ENCODE results near the gene HYAL2. TPM values are rescaled to one million over a fixed set of nuclear protein-coding genes. Genes with fewer than 3 reads are reported as not detected.

The HYAL2 gene
- total RNA-seq, 1 donor from 2014 or later, result 48.4 TPM

- TF ChIP-seq CTCF (IDR thresholded peaks at IDR 0.05; ENCODE audit: partially characterized antibody, unreplicated experiment), result no peak
- no peaks in the 10 kb centered on the region for H3K36me3 Mint-ChIP-seq (ENCODE audit: unreplicated experiment)
- H3K4me1 Mint-ChIP-seq (ENCODE audit: low read depth, unreplicated experiment), result peaks cover 16% of the 10 kb centered on the region
- peaks cover 6% of the 10 kb centered on the region for H3K9me3 Mint-ChIP-seq (ENCODE audit: unreplicated experiment)
- H3K27me3 Mint-ChIP-seq (ENCODE audit: unreplicated experiment), result peaks cover 4% of the 10 kb centered on the region
- no peak overlapping the region for H3K4me3 Mint-ChIP-seq (ENCODE audit: unreplicated experiment)
- no peak overlapping the region for H3K27ac Mint-ChIP-seq (ENCODE audit: unreplicated experiment)
- DNase-seq, result no peak
Measured at GRCh38 chr3:50331364-50331907, 8.9 kb upstream of the HYAL2 start.

GRCh38 chr3:50330330-50330729 is 7.8 kb upstream of the HYAL2 start:
- H3K36me3 Mint-ChIP-seq (ENCODE audit: unreplicated experiment), result no peaks in the 10 kb centered on the region
- H3K4me1 Mint-ChIP-seq (ENCODE audit: low read depth, unreplicated experiment), result peaks cover 10% of the 10 kb centered on the region
- DNase-seq, result no peak
- H3K4me3 Mint-ChIP-seq (ENCODE audit: unreplicated experiment), result no peak overlapping the region
- no peak overlapping the region for H3K27ac Mint-ChIP-seq (ENCODE audit: unreplicated experiment)
- peaks cover 3% of the 10 kb centered on the region for H3K9me3 Mint-ChIP-seq (ENCODE audit: unreplicated experiment)
- no peak for TF ChIP-seq CTCF (IDR thresholded peaks at IDR 0.05; ENCODE audit: partially characterized antibody, unreplicated experiment)
- no peaks in the 10 kb centered on the region for H3K27me3 Mint-ChIP-seq (ENCODE audit: unreplicated experiment)

- peak within 1 kb of the TSS; percentile 88 for H3K4me3 Mint-ChIP-seq (ENCODE audit: unreplicated experiment)
- no peaks in the 10 kb centered on the region for H3K36me3 Mint-ChIP-seq (ENCODE audit: unreplicated experiment)
- H3K27ac Mint-ChIP-seq (ENCODE audit: unreplicated experiment), result peak within 1 kb of the TSS; percentile 82
Measured at GRCh38 chr3:50327943-50328691, 5.6 kb upstream of the HYAL2 start, which contains the start of gene TUSC2. Gene TUSC2 (minus strand): TSS chr3:50328223. CDS start chr3:50328099, 124 bp downstream.

GRCh38 chr3:50327129-50327528 is 4.6 kb upstream of the HYAL2 start:
- peaks cover 6% of the 10 kb centered on the region for H3K4me1 Mint-ChIP-seq (ENCODE audit: low read depth, unreplicated experiment)
- H3K4me3 Mint-ChIP-seq (ENCODE audit: unreplicated experiment), result peak overlapping the region; percentile 83
- peaks cover 5% of the 10 kb centered on the region for H3K9me3 Mint-ChIP-seq (ENCODE audit: unreplicated experiment)
- TF ChIP-seq CTCF (IDR thresholded peaks at IDR 0.05; ENCODE audit: partially characterized antibody, unreplicated experiment), result no peak
- H3K27ac Mint-ChIP-seq (ENCODE audit: unreplicated experiment), result peak overlapping the region; percentile 28
- peaks cover 1% of the 10 kb centered on the region for H3K27me3 Mint-ChIP-seq (ENCODE audit: unreplicated experiment)
- no peak for DNase-seq
- no peaks in the 10 kb centered on the region for H3K36me3 Mint-ChIP-seq (ENCODE audit: unreplicated experiment)

More at GRCh38 chr3:50327943-50328691, 5.6 kb upstream of the HYAL2 start, which contains the start of gene TUSC2:
- Mint-ChIP-seq H3K9me3 (ENCODE audit: unreplicated experiment) (peaks cover 4% of the 10 kb centered on the region), H3K4me1 (ENCODE audit: low read depth, unreplicated experiment) (peaks cover 6% of the 10 kb centered on the region), H3K27me3 (ENCODE audit: unreplicated experiment) (peaks cover 1% of the 10 kb centered on the region)
- peak; percentile 97 for DNase-seq
- TF ChIP-seq CTCF (IDR thresholded peaks at IDR 0.05; ENCODE audit: partially characterized antibody, unreplicated experiment), result no peak

- Mint-ChIP-seq H3K27me3 (ENCODE audit: unreplicated experiment) (peaks cover 1% of the 10 kb centered on the region), H3K36me3 (ENCODE audit: unreplicated experiment) (no peaks in the 10 kb centered on the region), H3K4me1 (ENCODE audit: low read depth, unreplicated experiment) (peaks cover 6% of the 10 kb centered on the region), H3K4me3 (ENCODE audit: unreplicated experiment) (no peak overlapping the region), H3K27ac (ENCODE audit: unreplicated experiment) (no peak overlapping the region), H3K9me3 (ENCODE audit: unreplicated experiment) (peaks cover 5% of the 10 kb centered on the region)
- TF ChIP-seq CTCF (IDR thresholded peaks at IDR 0.05; ENCODE audit: partially characterized antibody, unreplicated experiment), result no peak
- DNase-seq, result no peak
Measured at GRCh38 chr3:50326182-50326541, 3.6 kb upstream of the HYAL2 start.

All from glutamatergic neuron (in vitro differentiated cells).